Measurements from ENCODE around the gene CEMIP2. TPM values are rescaled to one million over a fixed set of nuclear protein-coding genes. Genes with fewer than 3 reads are reported as not detected.

CEMIP2 gene
- total RNA-seq, 4 donors from 2014 or later, result 10.6 to 29.9 (median 14.7) TPM

- no peaks in the 10 kb centered on the region for H3K9me3 ChIP-seq
- no peaks in the 10 kb centered on the region for H3K36me3 ChIP-seq
- DNase-seq, result no peak
- no peak overlapping the region for H3K27ac ChIP-seq
- TF ChIP-seq CTCF (IDR thresholded peaks at IDR 0.05 in 4 of 5, conservative IDR thresholded peaks at IDR 0.05 in 1 of 5), result no peak
- TF ChIP-seq POLR2A (IDR thresholded peaks at IDR 0.05), result no peak
- H3K4me1 ChIP-seq, result no peaks in the 10 kb centered on the region
- H3K27me3 ChIP-seq, result no peaks in the 10 kb centered on the region
- no peak overlapping the region for H3K4me3 ChIP-seq
- in situ Hi-C loops (cut with MboI; ENCODE audit: low sequenced_read_pairs in 4 of 4), result loop anchor here in 1 of 4 donors (25.0 kb wide), 1 partner anchor 472 kb away; no protein-coding TSS in a partner anchor
- intact Hi-C loops (cut with DNase I; ENCODE audit: low total_unique reads), result no loop called here
- ATAC-seq, result no peak
Measured at GRCh38 chr9:71790296-71790695, 22.0 kb upstream of the CEMIP2 start.

GRCh38 chr9:71783120-71783523 is 14.8 kb upstream of the CEMIP2 start:
- no peaks in the 10 kb centered on the region for H3K4me1 ChIP-seq
- no peaks in the 10 kb centered on the region for H3K36me3 ChIP-seq
- in situ Hi-C loops (cut with MboI; ENCODE audit: low sequenced_read_pairs in 4 of 4), result loop anchor here in 1 of 4 donors (25.0 kb wide), 1 partner anchor 479 kb away; no protein-coding TSS in a partner anchor
- peak in 1 of 2 donors; percentile 19 for ATAC-seq
- intact Hi-C loops (cut with DNase I; ENCODE audit: low total_unique reads), result no loop called here
- TF ChIP-seq CTCF (IDR thresholded peaks at IDR 0.05 in 4 of 5, conservative IDR thresholded peaks at IDR 0.05 in 1 of 5) (no peak), POLR2A (IDR thresholded peaks at IDR 0.05) (no peak)
- H3K27ac ChIP-seq, result no peak overlapping the region
- no peak overlapping the region for H3K4me3 ChIP-seq
- no peaks in the 10 kb centered on the region for H3K9me3 ChIP-seq
- DNase-seq, result peak in 1 of 2 donors; percentile 18
- no peaks in the 10 kb centered on the region for H3K27me3 ChIP-seq

- no peaks in the 10 kb centered on the region for H3K27me3 ChIP-seq
- no peak overlapping the region for H3K27ac ChIP-seq
- H3K4me3 ChIP-seq, result no peak overlapping the region
- ATAC-seq (no peak), DNase-seq (no peak)
- in situ Hi-C loops (cut with MboI; ENCODE audit: low sequenced_read_pairs in 4 of 4) (loop anchor here in 1 of 4 donors (25.0 kb wide), 1 partner anchor 481 kb away; no protein-coding TSS in a partner anchor), intact Hi-C loops (cut with DNase I; ENCODE audit: low total_unique reads) (no loop called here)
- no peaks in the 10 kb centered on the region for H3K9me3 ChIP-seq
- no peaks in the 10 kb centered on the region for H3K36me3 ChIP-seq
- TF ChIP-seq CTCF (IDR thresholded peaks at IDR 0.05 in 4 of 5, conservative IDR thresholded peaks at IDR 0.05 in 1 of 5) (no peak), POLR2A (IDR thresholded peaks at IDR 0.05) (no peak)
- H3K4me1 ChIP-seq, result no peaks in the 10 kb centered on the region
Measured at GRCh38 chr9:71781391-71781790, 13.1 kb upstream of the CEMIP2 start.

- H3K27me3 ChIP-seq, result no peaks in the 10 kb centered on the region
- in situ Hi-C loops (cut with MboI; ENCODE audit: low sequenced_read_pairs in 4 of 4), result loop anchor here in 1 of 4 donors (25.0 kb wide), 1 partner anchor 481 kb away; no protein-coding TSS in a partner anchor
Measured at GRCh38 chr9:71780953-71781352, 12.6 kb upstream of the CEMIP2 start.

More at GRCh38 chr9:71780953-71781352, 12.6 kb upstream of the CEMIP2 start:
- H3K9me3 ChIP-seq, result no peaks in the 10 kb centered on the region
- H3K4me3 ChIP-seq, result no peak overlapping the region
- intact Hi-C loops (cut with DNase I; ENCODE audit: low total_unique reads), result no loop called here
- DNase-seq (no peak), ATAC-seq (no peak)
- H3K27ac ChIP-seq, result no peak overlapping the region
- H3K36me3 ChIP-seq, result no peaks in the 10 kb centered on the region
- no peak for TF ChIP-seq CTCF (IDR thresholded peaks at IDR 0.05 in 4 of 5, conservative IDR thresholded peaks at IDR 0.05 in 1 of 5)
- TF ChIP-seq POLR2A (IDR thresholded peaks at IDR 0.05), result no peak
- H3K4me1 ChIP-seq, result no peaks in the 10 kb centered on the region
